Aorta (tissue), 5 donors: ENCODE measurements around the gene RPS15. TPM values are rescaled to one million over a fixed set of nuclear protein-coding genes. Genes with fewer than 3 reads are reported as not detected.

Source experiments
- ATAC-seq: fragments of 200-7000 bp; cut with Tn5 transposase; one replicate; pipeline ENCODE4 v1.9.1; 2022; ENCODE audit warnings: moderate library complexity; ENCODE audit not compliant: low FRiP score
- DNase-seq, 2 donors: peaks; one replicate each; pipeline ENCODE4 v3.0.0-alpha.2; 2020
- H3K27ac ChIP-seq, 2 donors: one replicate each; pipeline ENCODE4 v1.5.1; 2013; ENCODE audit warnings: low read length in 2 of 2, mild to moderate bottlenecking in 2 of 2, moderate library complexity in 2 of 2, control low read depth in 1 of 2, inconsistent platforms in 1 of 2, low read depth in 1 of 2
- H3K27me3 ChIP-seq, 2 donors: one replicate each; pipeline ENCODE4 v1.6.1; 2013; ENCODE audit warnings: control low read depth in 1 of 2, low read length in 1 of 2, mild to moderate bottlenecking in 1 of 2, moderate library complexity in 1 of 2; ENCODE audit not compliant: insufficient read depth in 2 of 2, control insufficient read depth in 1 of 2
- H3K36me3 ChIP-seq, 2 donors: one replicate each; pipeline ENCODE4 v1.6.1; 2013; ENCODE audit warnings: control low read depth in 1 of 2, low read length in 1 of 2, mild to moderate bottlenecking in 1 of 2; ENCODE audit not compliant: insufficient read depth in 2 of 2, control insufficient read depth in 1 of 2
- H3K4me1 ChIP-seq, 2 donors: one replicate each; pipeline ENCODE4 v1.6.1; 2013; ENCODE audit warnings: low read length in 2 of 2, control low read depth in 1 of 2, mild to moderate bottlenecking in 1 of 2, moderate library complexity in 1 of 2; ENCODE audit not compliant: insufficient read depth in 2 of 2, control insufficient read depth in 1 of 2
- H3K4me3 ChIP-seq, 2 donors: one replicate each; pipeline ENCODE4 v1.5.1; 2013; ENCODE audit warnings: low read length in 2 of 2, control low read depth in 1 of 2, mild to moderate bottlenecking in 1 of 2
- H3K9me3 ChIP-seq: one replicate; pipeline ENCODE4 v1.6.1; 2013; ENCODE audit warnings: mild to moderate bottlenecking, low read length; ENCODE audit not compliant: control insufficient read depth
- WGBS, 2 donors: extraction: QIAGEN DNeasy Blood & Tissue Kit; methylation state at CpG; one replicate each; pipeline ENCODE4 v1.1.7; 2013; 5-methylcytosine and 5-hydroxymethylcytosine counted together
- intact Hi-C, 2 donors: fragments of 100-400 bp; cut with DNase I; formaldehyde crosslinking; loops; one replicate each; pipeline versions ENCODE4 v1.14.2 to v1.15.0; 2022
- polyA plus RNA-seq, 2 donors: library from polyadenylated mRNA; stranded (reverse); fragments of 200-250 nt; gene quantifications; one replicate each; pipeline ENCODE4 v1.2.3, GENCODE V29; 2013
- total RNA-seq, 2 donors: library from RNA; stranded (reverse); fragmentation: NEBNext Ultra II Directional; extraction: Animal tissue kit (Norgen Biotek cat#: 25700); gene quantifications; one replicate each; pipeline ENCODE4 v1.2.1, GENCODE V29; 2021
- donor health status: healthy with polysubstance abuse.
- donor health status: Bipolar disorder and iron deficiency.
- donor health status: DM: no; HTN: no; CAD: no.
- donor health status: DM: no; HTN: no; CAD: no.
- donor health status: DM: yes; HTN: yes; CAD: no.

The RPS15 gene
- total and polyA plus RNA-seq, 4 donors = 707 to 2,878 (median 1,767) TPM

GRCh38 chr19:1400281-1401137 is 37.7 kb upstream of the RPS15 start:
- intact Hi-C loops = loop anchor here in 1 of 2 donors (5.0 kb wide), 1 partner anchor 118 kb away; no protein-coding TSS in a partner anchor
- Histone ChIP-seq H3K9me3 (no peaks in the 10 kb centered on the region), H3K36me3 (no peaks in the 10 kb centered on the region), H3K27ac (no peak overlapping the region), H3K4me3 (peak overlapping the region; percentile 46 to 58), H3K4me1 (no peaks in the 10 kb centered on the region), H3K27me3 (no peaks in the 10 kb centered on the region)
- ATAC-seq = peak; percentile 49
- peak in 1 of 2 donors; percentile 89 for DNase-seq
- 7 to 12% methylated on average over 35 to 36 of the region's 36 CpGs for WGBS, 2 donors

DNA sequence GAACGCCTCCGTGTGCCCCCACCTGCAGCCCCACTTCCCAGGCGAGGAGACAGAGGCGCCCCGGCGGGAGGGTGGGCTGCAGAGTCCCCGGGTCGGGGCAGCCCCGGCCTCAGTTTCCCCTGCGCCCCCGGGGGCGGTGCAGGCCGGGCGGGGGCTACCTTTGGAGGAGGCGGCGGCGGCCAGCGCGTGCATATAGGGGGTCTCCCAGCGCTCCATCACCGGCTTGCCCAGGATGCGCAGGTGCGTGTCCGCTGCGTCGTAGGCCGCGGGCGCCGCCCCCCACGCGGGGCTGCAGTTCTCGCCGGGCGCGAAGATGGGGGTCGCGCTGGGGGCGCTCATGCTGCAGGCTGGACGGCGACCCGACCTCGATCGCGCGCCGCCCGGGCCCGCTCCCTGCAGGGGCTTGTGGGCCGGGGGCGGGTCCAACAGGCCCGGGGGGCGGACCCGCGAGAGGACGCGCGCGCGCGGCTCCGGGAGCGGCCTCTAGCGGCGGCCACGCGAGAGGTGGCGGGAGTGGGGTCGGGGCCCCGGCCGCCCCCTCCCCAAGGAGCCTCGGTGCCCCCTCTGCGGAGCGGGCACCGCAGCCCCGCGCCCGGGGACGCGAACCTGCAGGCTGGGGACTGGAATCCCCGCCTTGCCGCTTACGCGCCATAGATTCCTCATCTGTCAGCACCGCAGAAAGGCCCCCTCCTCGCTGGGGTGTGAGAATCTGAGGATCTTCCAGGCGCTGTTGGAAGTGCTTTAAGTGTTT is 36.9 kb upstream of the RPS15 start, which contains the start of gene GAMT:
Gene GAMT, minus strand, starts transcription at position 405 of the 751 bp plus-strand sequence. Its CDS starts 66 bp downstream, at position 339.
- no peaks in the 10 kb centered on the region for H3K36me3 ChIP-seq
- DNase-seq = no peak
- H3K4me3 ChIP-seq = peak within 1 kb of the TSS; percentile 46 to 58
- no peaks in the 10 kb centered on the region for H3K4me1 ChIP-seq
- H3K9me3 ChIP-seq = no peaks in the 10 kb centered on the region
- ATAC-seq = peak; percentile 70
- H3K27me3 ChIP-seq = no peaks in the 10 kb centered on the region
- no peak within 1 kb of the TSS for H3K27ac ChIP-seq
- intact Hi-C loops = loop anchor here in 1 of 2 donors (5.0 kb wide), 1 partner anchor 119 kb away; no protein-coding TSS in a partner anchor
- WGBS, 2 donors = 1% methylated on average over 70 to 87 of the region's 87 CpGs

GRCh38 chr19:1401889-1402217 is 36.3 kb upstream of the RPS15 start:
- Histone ChIP-seq H3K9me3 (no peaks in the 10 kb centered on the region), H3K4me1 (no peaks in the 10 kb centered on the region), H3K27ac (no peak overlapping the region), H3K27me3 (no peaks in the 10 kb centered on the region), H3K36me3 (no peaks in the 10 kb centered on the region), H3K4me3 (no peak overlapping the region)
- intact Hi-C loops = loop anchor here in 1 of 2 donors (5.0 kb wide), 1 partner anchor 120 kb away; no protein-coding TSS in a partner anchor
- WGBS, 2 donors = 64 to 68% methylated on average over 11 of the region's 11 CpGs
- no peak for DNase-seq
- ATAC-seq = no peak

DNA sequence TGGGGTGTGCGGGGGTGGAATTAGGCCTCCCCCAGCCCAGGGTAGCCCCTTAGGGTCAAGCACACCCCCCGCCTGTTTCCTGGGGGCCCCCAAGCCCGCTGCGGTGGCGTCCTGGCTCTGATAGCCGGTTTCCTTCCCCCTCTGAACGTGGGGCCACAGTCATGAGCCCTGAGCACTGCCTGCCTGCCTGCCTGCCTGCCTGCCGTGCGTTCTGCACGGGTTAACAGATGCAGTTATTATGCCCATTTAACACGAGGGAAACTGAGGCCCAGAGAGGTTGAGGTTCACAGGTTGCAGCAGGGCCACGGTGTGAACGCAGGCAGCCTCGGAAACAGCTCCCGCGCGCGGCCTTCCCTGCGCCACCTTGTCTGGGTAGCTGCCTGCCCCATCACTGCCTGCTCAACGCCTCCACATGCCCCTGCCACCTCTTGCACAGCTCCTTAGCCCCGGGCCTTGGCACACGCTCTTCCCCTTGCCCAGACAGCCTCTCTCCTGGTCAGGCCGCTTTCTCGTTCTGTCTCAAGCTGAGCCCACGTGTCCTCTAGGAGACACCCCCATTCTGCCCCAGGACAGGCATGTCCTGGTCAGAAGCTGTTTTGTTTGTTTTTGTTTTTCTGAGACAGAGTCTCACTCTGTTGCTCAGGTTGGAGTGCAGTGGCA is 35.7 kb upstream of the RPS15 start:
- WGBS, 2 donors = 63 to 65% methylated on average over 24 to 25 of the region's 25 CpGs
- ATAC-seq (no peak), DNase-seq (no peak)
- H3K36me3 ChIP-seq = no peaks in the 10 kb centered on the region
- no peaks in the 10 kb centered on the region for H3K27me3 ChIP-seq
- no peaks in the 10 kb centered on the region for H3K4me1 ChIP-seq
- intact Hi-C loops = loop anchor here in 1 of 2 donors (5.0 kb wide), 1 partner anchor 120 kb away; no protein-coding TSS in a partner anchor
- no peak overlapping the region for H3K4me3 ChIP-seq
- no peaks in the 10 kb centered on the region for H3K9me3 ChIP-seq
- H3K27ac ChIP-seq = no peak overlapping the region

DNA sequence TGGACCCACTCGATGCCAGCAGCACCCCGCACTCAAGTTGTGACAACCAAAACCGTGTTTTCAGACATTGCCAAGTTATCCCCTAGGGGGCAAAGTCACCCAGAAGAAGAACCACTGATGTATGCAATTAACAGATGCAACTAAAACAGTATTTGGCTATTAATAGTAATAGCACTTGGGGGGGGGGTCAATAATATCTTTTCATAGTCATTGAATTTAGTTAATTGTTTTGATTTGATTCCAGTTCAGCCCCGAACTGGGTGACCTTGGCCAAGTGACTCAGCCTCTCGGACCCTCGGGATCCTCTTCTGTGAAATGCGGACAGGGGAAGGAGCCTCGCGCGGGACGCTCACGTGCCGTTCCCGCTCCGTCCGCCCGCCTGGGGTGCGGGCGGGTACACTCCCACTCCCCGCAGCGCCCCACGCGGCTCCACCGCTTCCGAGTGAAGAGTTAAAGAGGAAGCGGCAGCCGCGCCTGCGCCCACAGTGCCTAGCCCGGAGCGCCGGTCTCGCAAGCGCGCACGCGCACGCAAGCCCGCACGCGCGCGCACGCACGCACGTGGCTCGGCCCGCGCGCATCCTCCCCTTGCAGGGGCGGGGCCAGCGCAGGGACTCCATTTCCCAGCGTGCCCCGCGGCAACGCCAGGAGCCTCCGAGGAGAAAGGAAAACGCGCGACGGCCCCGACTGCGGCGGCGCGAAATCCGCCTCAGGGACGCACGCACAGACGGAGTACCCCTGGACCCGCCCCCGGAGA is 31.2 kb upstream of the RPS15 start:
- H3K4me1 ChIP-seq = no peaks in the 10 kb centered on the region
- peak overlapping the region in 1 of 2 donors; percentile 36 for H3K4me3 ChIP-seq
- peak; percentile 95 for ATAC-seq
- peak; percentile 99 to 100 for DNase-seq
- H3K27ac ChIP-seq = peak overlapping the region in 1 of 2 donors; percentile 6
- intact Hi-C loops = no loop called here
- no peaks in the 10 kb centered on the region for H3K27me3 ChIP-seq
- no peaks in the 10 kb centered on the region for H3K9me3 ChIP-seq
- WGBS, 2 donors = 1% methylated on average over 64 to 72 of the region's 72 CpGs
- H3K36me3 ChIP-seq = no peaks in the 10 kb centered on the region

GRCh38 chr19:1407528-1408299 is 30.5 kb upstream of the RPS15 start, which contains the start of gene DAZAP1:
DAZAP1 (plus strand) TSS chr19:1407586; CDS start chr19:1407774, 188 bp downstream.
- Histone ChIP-seq H3K4me1 (no peaks in the 10 kb centered on the region), H3K9me3 (no peaks in the 10 kb centered on the region), H3K36me3 (no peaks in the 10 kb centered on the region), H3K27me3 (no peaks in the 10 kb centered on the region), H3K4me3 (peak within 1 kb of the TSS; percentile 95 to 97), H3K27ac (peak within 1 kb of the TSS; percentile 57 to 70)
- intact Hi-C loops = no loop called here
- 0 to 1% methylated on average over 17 to 121 of the region's 121 CpGs for WGBS, 2 donors
- ATAC-seq (no peak), DNase-seq (peak in 1 of 2 donors; percentile 70)

- H3K27ac ChIP-seq = peak overlapping the region; percentile 46 to 70
- DNase-seq (peak; percentile 68 to 89), ATAC-seq (peak; percentile 1)
- intact Hi-C loops = no loop called here
- 0% methylated on average over 66 to 69 of the region's 69 CpGs for WGBS, 2 donors
- no peaks in the 10 kb centered on the region for H3K4me1 ChIP-seq
- no peaks in the 10 kb centered on the region for H3K9me3 ChIP-seq
- peak overlapping the region; percentile 95 to 97 for H3K4me3 ChIP-seq
- no peaks in the 10 kb centered on the region for H3K36me3 ChIP-seq
- H3K27me3 ChIP-seq = no peaks in the 10 kb centered on the region
Observed at GRCh38 chr19:1408300-1409203, 29.6 kb upstream of the RPS15 start.
